WTC11 (cell line): ENCODE measurements around the gene SPNS2. TPM values are rescaled to one million over a fixed set of nuclear protein-coding genes. Genes with fewer than 3 reads are reported as not detected.

ENCODE experiments used
- ATAC-seq: fragments of 200-7000 bp; cut with Tn5 transposase; 2 replicates; pipeline ENCODE4 v1.10.0; 2021; ENCODE audit warnings: mild to moderate bottlenecking, moderate library complexity
- CTCF ChIA-PET: fragments of 300-600 bp; sonication (Branson Sonifier 250); formaldehyde crosslinking; loops from one replicate; lab custom pipeline; 2021; ENCODE audit warnings: antibody characterized with exemption; lab: Charles Lee
- POLR2A ChIA-PET: fragments of 350-600 bp; sonication (Branson Sonifier 250); formaldehyde crosslinking; loops from one replicate; lab custom pipeline; 2021; ENCODE audit warnings: antibody characterized with exemption; lab: Charles Lee
- DNase-seq: peaks from one replicate; pipeline ENCODE4 v3.0.0; 2021; ENCODE audit warnings: low spot score
- H3K27ac Mint-ChIP-seq: 2 replicates; pipeline ENCODE4 v1.8.0; 2021; ENCODE audit warnings: mixed read lengths
- H3K27me3 Mint-ChIP-seq: 2 replicates; pipeline ENCODE4 v1.8.0; 2021; ENCODE audit warnings: low read depth, mild to moderate bottlenecking, moderate library complexity, mixed read lengths
- H3K36me3 Mint-ChIP-seq: 2 replicates; pipeline ENCODE4 v1.8.0; 2021; ENCODE audit warnings: mixed read lengths
- H3K4me1 Mint-ChIP-seq: 2 replicates; pipeline ENCODE4 v1.8.0; 2022; ENCODE audit warnings: mixed read lengths
- H3K4me3 Mint-ChIP-seq: 2 replicates; pipeline ENCODE4 v1.8.0; 2021; ENCODE audit warnings: mild to moderate bottlenecking, moderate library complexity, mixed read lengths
- H3K9me3 Mint-ChIP-seq: 2 replicates; pipeline ENCODE4 v1.8.0; 2021; ENCODE audit warnings: mixed read lengths
- EMX1 ChIP-seq: fragments of 250-450 bp; sonication (Bioruptor Pico); IDR thresholded peaks from 2 replicates; pipeline ENCODE4 v1.8.0; 2021; ENCODE audit warnings: mild to moderate bottlenecking
- FOXK1 ChIP-seq: sonication (generic); formaldehyde crosslinking; IDR thresholded peaks from 2 replicates; pipeline ENCODE4 v1.8.0; 2022; ENCODE audit warnings: mild to moderate bottlenecking, moderate library complexity, missing genetic modification reagents
- FOXP4 ChIP-seq: sonication (generic); formaldehyde crosslinking; IDR thresholded peaks from 2 replicates; pipeline ENCODE4 v1.8.0; 2022; ENCODE audit warnings: mild to moderate bottlenecking, missing genetic modification reagents
- GABPB1 ChIP-seq: sonication (generic); formaldehyde crosslinking; IDR thresholded peaks from 2 replicates; pipeline ENCODE4 v1.8.1; 2023; ENCODE audit warnings: mild to moderate bottlenecking, missing genetic modification reagents
- GTF2I ChIP-seq: fragments of 250-450 bp; sonication (Bioruptor Pico); conservative IDR thresholded peaks from 2 replicates; pipeline ENCODE4 v1.4.0; 2021; ENCODE audit warnings: mild to moderate bottlenecking
- JAZF1 ChIP-seq: fragments of 250-450 bp; sonication (Bioruptor Pico); IDR thresholded peaks from 2 replicates; pipeline ENCODE4 v1.9.0; 2021; ENCODE audit warnings: moderate library complexity, mild to moderate bottlenecking, inconsistent platforms
- MAX ChIP-seq: sonication (generic); formaldehyde crosslinking; IDR thresholded peaks from 2 replicates; pipeline ENCODE4 v1.8.0; 2022; ENCODE audit warnings: mild to moderate bottlenecking, missing genetic modification reagents
- MXD4 ChIP-seq: fragments of 250-450 bp; sonication (Bioruptor Pico); IDR thresholded peaks from 2 replicates; pipeline ENCODE4 v1.8.0; 2021; ENCODE audit warnings: mild to moderate bottlenecking, moderate library complexity, borderline replicate concordance
- NFATC4 ChIP-seq: fragments of 250-450 bp; sonication (Bioruptor Pico); IDR thresholded peaks from 2 replicates; pipeline ENCODE4 v1.9.0; 2021; ENCODE audit warnings: mild to moderate bottlenecking
- NFE2L1 ChIP-seq: sonication (generic); formaldehyde crosslinking; IDR thresholded peaks from 2 replicates; pipeline ENCODE4 v1.8.1; 2023; ENCODE audit warnings: missing genetic modification reagents
- NFYB ChIP-seq: sonication (generic); formaldehyde crosslinking; conservative IDR thresholded peaks from 2 replicates; pipeline ENCODE4 v1.8.0; 2022; ENCODE audit warnings: low read depth, missing genetic modification reagents
- SMAD4 ChIP-seq: sonication (generic); formaldehyde crosslinking; IDR thresholded peaks from 2 replicates; pipeline ENCODE4 v1.8.0; 2022; ENCODE audit warnings: mild to moderate bottlenecking, missing genetic modification reagents
- TEAD4 ChIP-seq: sonication (generic); formaldehyde crosslinking; IDR thresholded peaks from 2 replicates; pipeline ENCODE4 v1.8.0; 2022; ENCODE audit warnings: mild to moderate bottlenecking, missing genetic modification reagents
- ZNF281 ChIP-seq: sonication (generic); formaldehyde crosslinking; IDR thresholded peaks from 2 replicates; pipeline ENCODE4 v1.8.0; 2023; ENCODE audit warnings: mild to moderate bottlenecking, missing genetic modification reagents
- ZNF416 ChIP-seq: fragments of 250-450 bp; sonication (Bioruptor Pico); IDR thresholded peaks from 2 replicates; pipeline ENCODE4 v1.9.0; 2021; ENCODE audit warnings: mild to moderate bottlenecking, inconsistent platforms
- ZNF425 ChIP-seq: fragments of 250-450 bp; sonication (Bioruptor Pico); conservative IDR thresholded peaks from 2 replicates; pipeline ENCODE4 v1.9.0; 2021; ENCODE audit warnings: mild to moderate bottlenecking
- ZNF532 ChIP-seq: fragments of 250-450 bp; sonication (Bioruptor Pico); IDR thresholded peaks from 2 replicates; pipeline ENCODE4 v1.9.0; 2021; ENCODE audit warnings: mild to moderate bottlenecking, borderline replicate concordance
- total RNA-seq: library from RNA; stranded (reverse); gene quantifications from 3 replicates; pipeline ENCODE4 v1.2.3, GENCODE V29; 2021

The SPNS2 gene
- total RNA-seq, 1 experiment from 2014 or later, result 0.87 TPM

GRCh38 chr17:4585638-4585994 is 86.9 kb downstream of the SPNS2 start (continued):
- TF ChIP-seq GABPB1 (CRISPR knock-in tag) (no peak), NFE2L1 (no peak), ZNF416 (CRISPR knock-in tag) (no peak), GTF2I (CRISPR knock-in tag) (no peak), FOXP4 (CRISPR knock-in tag) (no peak)

GRCh38 chr17:4586043-4586442 is 87.4 kb downstream of the SPNS2 start:
- no peak overlapping the region for H3K4me3 Mint-ChIP-seq
- POLR2A ChIA-PET, result interaction anchor here (0.8 kb wide), 1 partner anchor 12 kb away, joined by 4 read pairs; no protein-coding TSS in a partner anchor
- peaks cover 22% of the 10 kb centered on the region for H3K4me1 Mint-ChIP-seq
- ATAC-seq, result no peak
- H3K27me3 Mint-ChIP-seq, result peaks cover 40% of the 10 kb centered on the region
- DNase-seq, result no peak
- no peaks in the 10 kb centered on the region for H3K36me3 Mint-ChIP-seq
- TF ChIP-seq SMAD4 (CRISPR knock-in tag) (no peak), NFATC4 (CRISPR knock-in tag) (no peak), ZNF532 (CRISPR knock-in tag) (no peak)
- no peaks in the 10 kb centered on the region for H3K9me3 Mint-ChIP-seq
- no peak overlapping the region for H3K27ac Mint-ChIP-seq
- CTCF ChIA-PET, result interaction anchor here (1.3 to 1.4 kb wide), 2 partner anchors 9 to 19 kb away, joined by 3 to 6 read pairs; no protein-coding TSS in a partner anchor

- CTCF ChIA-PET, result interaction anchor here (1.3 to 2.9 kb wide), 3 partner anchors 8 to 38 kb away, joined by 6 to 14 read pairs (median 7); no protein-coding TSS in a partner anchor
- no peaks in the 10 kb centered on the region for H3K9me3 Mint-ChIP-seq
- H3K4me1 Mint-ChIP-seq, result peaks cover 14% of the 10 kb centered on the region
- peaks cover 38% of the 10 kb centered on the region for H3K27me3 Mint-ChIP-seq
- POLR2A ChIA-PET, result interaction anchor here (0.8 kb wide), 2 partner anchors 11 to 13 kb away, joined by 3 to 4 read pairs; no protein-coding TSS in a partner anchor
- ATAC-seq (no peak), DNase-seq (no peak)
- H3K27ac Mint-ChIP-seq, result no peak overlapping the region
- H3K4me3 Mint-ChIP-seq, result no peak overlapping the region
- H3K36me3 Mint-ChIP-seq, result no peaks in the 10 kb centered on the region
- TF ChIP-seq JAZF1, result no peak
- no peak for TF ChIP-seq ZNF281 (CRISPR knock-in tag)
- TF ChIP-seq FOXK1 (CRISPR knock-in tag), result no peak
- no peak for TF ChIP-seq TEAD4 (CRISPR knock-in tag)
- TF ChIP-seq MAX, result no peak
- TF ChIP-seq NFYB (CRISPR knock-in tag), result no peak
- TF ChIP-seq MXD4, result no peak
- no peak for TF ChIP-seq ZNF425 (CRISPR knock-in tag)
- no peak for TF ChIP-seq ZNF532 (CRISPR knock-in tag)
- no peak for TF ChIP-seq EMX1 (CRISPR knock-in tag)
Observed at GRCh38 chr17:4587195-4587594, 88.5 kb downstream of the SPNS2 start.
